Activated CD8-positive, alpha-beta T cell treated with anti-CD3 and anti-CD28 coated beads for 36 hours (primary cell): Measurements from ENCODE around the gene SMARCB1. TPM values are rescaled to one million over a fixed set of nuclear protein-coding genes. Genes with fewer than 3 reads are reported as not detected.

Source experiments
- ATAC-seq: fragments of 200-7000 bp; cut with Tn5 transposase; one replicate; pipeline ENCODE4 v1.10.0; 2021; ENCODE audit warnings: mild to moderate bottlenecking, moderate library complexity
- CTCF ChIA-PET: fragments of 350-600 bp; sonication (Branson Sonifier 250); formaldehyde crosslinking; loops from one replicate; lab custom pipeline; 2021; ENCODE audit warnings: antibody characterized with exemption; lab: Charles Lee
- POLR2A ChIA-PET: fragments of 350-600 bp; sonication (Branson Sonifier 250); formaldehyde crosslinking; loops from one replicate; lab custom pipeline; 2021; ENCODE audit warnings: antibody characterized with exemption; lab: Charles Lee
- DNase-seq: peaks from one replicate; pipeline ENCODE4 v3.0.0-alpha.2; 2020
- H3K27ac Mint-ChIP-seq: one replicate; pipeline ENCODE4 v1.8.0; 2021; ENCODE audit warnings: mild to moderate bottlenecking, mixed read lengths
- H3K27me3 Mint-ChIP-seq: one replicate; pipeline ENCODE4 v1.8.0; 2021; ENCODE audit warnings: mixed read lengths
- H3K36me3 Mint-ChIP-seq: one replicate; pipeline ENCODE4 v1.8.0; 2021; ENCODE audit warnings: low read depth, mixed read lengths
- H3K4me1 Mint-ChIP-seq: one replicate; pipeline ENCODE4 v1.8.0; 2021; ENCODE audit warnings: low read depth, mixed read lengths
- H3K4me3 Mint-ChIP-seq: one replicate; pipeline ENCODE4 v1.8.0; 2021; ENCODE audit warnings: mild to moderate bottlenecking, moderate library complexity, mixed read lengths
- H3K9me3 Mint-ChIP-seq: one replicate; pipeline ENCODE4 v1.8.0; 2021; ENCODE audit warnings: mixed read lengths
- CTCF ChIP-seq: fragments of 200-600 bp; IDR thresholded peaks from one replicate; pipeline ENCODE4 v1.8.0; 2022; ENCODE audit warnings: antibody characterized with exemption, mild to moderate bottlenecking
- intact Hi-C: fragments of 100-400 bp; cut with micrococcal nuclease; formaldehyde crosslinking; loops from one replicate; pipeline ENCODE4 v1.10.0; 2022
- total RNA-seq, 2 experiments: library from RNA; stranded (reverse); gene quantifications; one replicate each; pipeline ENCODE4 v1.2.3, GENCODE V29; 2021

The SMARCB1 gene
- total RNA-seq, 2 experiments from 2014 or later, result 82.8 to 86.3 TPM

DNA sequence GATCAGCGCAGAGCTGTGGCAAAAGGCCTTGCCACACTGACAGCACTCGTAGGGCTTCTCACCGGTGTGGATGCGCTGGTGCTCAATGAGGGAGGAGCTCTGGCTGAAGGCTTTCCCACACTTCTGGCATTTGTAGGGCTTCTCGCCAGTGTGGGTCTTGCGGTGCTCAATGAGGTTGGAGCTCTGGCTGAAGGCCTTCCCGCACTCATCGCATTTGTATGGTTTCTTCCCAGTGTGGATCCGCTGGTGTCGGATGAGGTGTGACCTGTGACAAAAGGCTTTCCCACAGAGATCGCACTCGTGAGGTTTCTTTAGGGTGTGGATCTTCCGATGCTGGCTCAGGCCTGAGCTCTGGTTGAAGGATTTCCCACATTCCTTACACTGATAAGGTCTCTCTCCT lies 42.8 kb upstream of the SMARCB1 start:
- Mint-ChIP-seq H3K9me3 (peaks cover 11% of the 10 kb centered on the region), H3K36me3 (peaks cover 24% of the 10 kb centered on the region), H3K4me3 (no peak overlapping the region), H3K27me3 (no peaks in the 10 kb centered on the region), H3K4me1 (no peaks in the 10 kb centered on the region), H3K27ac (no peak overlapping the region)
- no peak for TF ChIP-seq CTCF
- ATAC-seq (no peak), DNase-seq (no peak)
- ChIA-PET CTCF (interaction anchor here (1.3 kb wide), 1 partner anchor 11 kb away, joined by 3 read pairs; no protein-coding TSS in a partner anchor), POLR2A (interaction anchor here (1.7 kb wide), 1 partner anchor 27 kb away, joined by 6 read pairs; no protein-coding TSS in a partner anchor)
- intact Hi-C loops, result no loop called here

DNA sequence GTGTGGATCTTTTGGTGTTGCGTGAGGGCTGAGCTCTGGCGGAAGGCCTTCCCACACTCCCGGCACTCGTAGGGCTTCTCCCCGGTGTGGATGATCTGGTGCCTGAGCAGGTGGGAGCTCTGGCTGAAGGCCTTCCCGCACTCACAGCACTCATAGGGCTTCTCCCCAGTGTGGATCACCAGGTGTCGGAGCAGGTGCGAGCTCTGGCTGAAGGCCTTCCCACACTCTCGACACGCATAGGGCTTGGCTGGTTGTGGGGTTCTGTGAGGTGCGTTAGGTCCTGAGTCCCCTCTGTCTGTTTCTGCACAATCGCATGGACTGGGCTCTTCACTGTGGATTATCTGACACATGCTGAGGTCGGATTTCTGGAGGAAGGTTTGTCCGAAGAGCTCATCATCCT lies 42.3 kb upstream of the SMARCB1 start:
- H3K4me3 Mint-ChIP-seq, result no peak overlapping the region
- CTCF ChIA-PET, result interaction anchor here (1.2 kb wide), 1 partner anchor 27 kb away, joined by 3 read pairs; no protein-coding TSS in a partner anchor
- ATAC-seq (no peak), DNase-seq (no peak)
- H3K9me3 Mint-ChIP-seq, result peaks cover 11% of the 10 kb centered on the region
- H3K27me3 Mint-ChIP-seq, result no peaks in the 10 kb centered on the region
- H3K4me1 Mint-ChIP-seq, result no peaks in the 10 kb centered on the region
- H3K27ac Mint-ChIP-seq, result no peak overlapping the region
- peaks cover 24% of the 10 kb centered on the region for H3K36me3 Mint-ChIP-seq
- POLR2A ChIA-PET, result interaction anchor here (1.7 kb wide), 1 partner anchor 27 kb away, joined by 6 read pairs; no protein-coding TSS in a partner anchor
- intact Hi-C loops, result no loop called here
- TF ChIP-seq CTCF, result no peak

GRCh38 chr22:23745791-23746190 lies 41.0 kb upstream of the SMARCB1 start:
- ChIA-PET CTCF (interaction anchor here (1.2 kb wide), 1 partner anchor 26 kb away, joined by 3 read pairs; no protein-coding TSS in a partner anchor), POLR2A (no interaction called here)
- peaks cover 11% of the 10 kb centered on the region for H3K9me3 Mint-ChIP-seq

DNA sequence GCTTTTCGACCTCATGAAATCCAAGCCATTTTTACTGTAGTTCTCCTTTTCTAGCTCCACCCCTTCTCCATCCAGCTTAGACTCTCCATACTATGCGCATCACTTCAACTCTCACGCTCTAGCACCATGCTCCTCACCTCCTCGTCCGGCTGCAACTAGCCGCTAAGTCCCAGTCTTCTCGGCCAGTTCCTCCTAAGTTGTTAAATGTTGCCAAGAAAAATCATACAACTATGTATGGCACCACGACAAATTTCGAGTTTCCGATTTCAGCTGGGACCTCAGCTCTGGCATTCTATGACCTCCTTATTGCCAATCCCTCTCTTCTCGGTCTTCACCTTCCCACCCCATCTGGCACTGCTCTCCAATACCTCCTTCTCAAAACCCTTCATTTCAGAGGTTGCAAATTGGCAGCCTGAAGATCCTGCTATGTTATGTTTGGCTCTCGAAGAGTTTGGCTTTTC lies 36.9 kb upstream of the SMARCB1 start:
- POLR2A ChIA-PET, result interaction anchor here (1.1 to 2.7 kb wide), 2 partner anchors 13 to 17 kb away, joined by 3 to 19 read pairs; partner anchors contain the start of gene C22orf15
- peaks cover 15% of the 10 kb centered on the region for H3K4me1 Mint-ChIP-seq
- intact Hi-C loops, result no loop called here
- H3K36me3 Mint-ChIP-seq, result peaks cover 6% of the 10 kb centered on the region
- ATAC-seq, result no peak
- H3K9me3 Mint-ChIP-seq, result peaks cover 4% of the 10 kb centered on the region
- TF ChIP-seq CTCF, result no peak
- CTCF ChIA-PET, result interaction anchor here (0.6 to 1.2 kb wide), 2 partner anchors 53 to 100 kb away, joined by 3 read pairs; no protein-coding TSS in a partner anchor
- no peaks in the 10 kb centered on the region for H3K27me3 Mint-ChIP-seq
- H3K4me3 Mint-ChIP-seq, result peak overlapping the region; percentile 80
- no peak overlapping the region for H3K27ac Mint-ChIP-seq
- DNase-seq, result no peak

More at GRCh38 chr22:23745791-23746190, 41.0 kb upstream of the SMARCB1 start:
- no peak for TF ChIP-seq CTCF
- Mint-ChIP-seq H3K27me3 (no peaks in the 10 kb centered on the region), H3K4me1 (peaks cover 10% of the 10 kb centered on the region), H3K4me3 (no peak overlapping the region), H3K36me3 (peaks cover 24% of the 10 kb centered on the region), H3K27ac (no peak overlapping the region)
- intact Hi-C loops, result no loop called here
- no peak for DNase-seq
- ATAC-seq, result no peak

DNA sequence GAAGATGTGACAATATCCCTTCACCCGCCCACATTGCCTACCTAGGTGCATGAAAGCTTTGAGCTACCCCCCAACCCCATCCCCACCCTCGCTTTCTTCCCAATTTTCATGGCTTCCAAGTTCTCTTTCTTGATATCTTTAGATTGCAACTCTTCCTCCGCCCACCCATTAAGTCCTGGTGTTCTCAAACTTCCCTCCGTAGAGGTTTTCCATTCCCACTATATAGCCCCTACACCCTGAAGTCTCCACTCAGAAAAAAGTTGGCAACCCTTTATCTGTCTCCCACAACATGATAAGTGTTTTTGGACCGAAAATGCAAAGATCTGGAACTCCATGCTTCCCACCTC lies 36.4 kb upstream of the SMARCB1 start:
- POLR2A ChIA-PET, result interaction anchor here (1.1 to 2.7 kb wide), 3 partner anchors 10 to 17 kb away, joined by 3 to 19 read pairs (median 5); partner anchors contain the start of gene C22orf15
- no peak for TF ChIP-seq CTCF
- CTCF ChIA-PET, result interaction anchor here (1.2 to 1.4 kb wide), 2 partner anchors 19 to 53 kb away, joined by 3 read pairs; no protein-coding TSS in a partner anchor
- Mint-ChIP-seq H3K27me3 (no peaks in the 10 kb centered on the region), H3K27ac (peak overlapping the region; percentile 46), H3K9me3 (no peaks in the 10 kb centered on the region), H3K4me1 (peaks cover 15% of the 10 kb centered on the region), H3K36me3 (peaks cover 3% of the 10 kb centered on the region), H3K4me3 (peak overlapping the region; percentile 80)
- intact Hi-C loops, result no loop called here
- DNase-seq (no peak), ATAC-seq (no peak)
